HCT116 (cell line): ENCODE data around the gene SDCCAG8. TPM values are rescaled to one million over a fixed set of nuclear protein-coding genes. Genes with fewer than 3 reads are reported as not detected.

Experiments
- ATAC-seq: fragments of 200-7000 bp; cut with Tn5 transposase; 2 replicates; pipeline ENCODE4 v1.9.1; 2020; ENCODE audit warnings: mild to moderate bottlenecking, moderate library complexity
- BruUV-seq: library from RNA; stranded (reverse); fragments of 400-500 nt; replicated peaks from 2 replicates; lab custom pipeline; 2021; lab: Mats Ljungman, UMichigan
- CTCF ChIA-PET: fragments of 300-600 bp; sonication (Branson Sonifier 250); formaldehyde crosslinking; loops from one replicate; lab custom pipeline; 2021; ENCODE audit warnings: antibody characterized with exemption; lab: Charles Lee
- POLR2A ChIA-PET: fragments of 300-600, 350-600 bp; sonication (Branson Sonifier 250); formaldehyde crosslinking; loops from one replicate; lab custom pipeline; 2021; ENCODE audit warnings: antibody characterized with exemption; lab: Charles Lee
- RAD21 ChIA-PET, 2 experiments: fragments of 300-600 bp; sonication (Branson Sonifier 250); formaldehyde crosslinking; loops; one replicate each; lab custom pipeline; 2023; ENCODE audit warnings: low total read pairs in 2 of 2; ENCODE audit not compliant: uncharacterized antibody in 2 of 2, unreplicated experiment in 2 of 2, low non-redundant PET in 1 of 2; lab: Charles Lee
- DNase-seq: peaks from one replicate; pipeline ENCODE4 v3.0.0-alpha.2; 2010; ENCODE audit warnings: low read depth, low spot score
- H2AFZ ChIP-seq: fragments of 200-600 bp; shearing (Covaris generic), sonication (generic); 2 replicates; pipeline ENCODE4 v1.6.1; 2017; ENCODE audit warnings: low read depth, mixed run types, mixed read lengths, antibody characterized with exemption, low read length; ENCODE audit not compliant: poor library complexity, severe bottlenecking
- H3K27ac ChIP-seq: 2 replicates; pipeline ENCODE4 v1.5.1; 2012; ENCODE audit warnings: low read depth, low read length
- H3K27me3 ChIP-seq: fragments of 200-600 bp; sonication (generic); 2 replicates; pipeline ENCODE4 v1.6.1; 2016; ENCODE audit warnings: mixed run types, low read length, mixed read lengths; ENCODE audit not compliant: insufficient read depth
- H3K36me3 ChIP-seq, 2 experiments: fragments of 200-500 bp in 1 of 2; fragments of 200-600 bp in 1 of 2; sonication (Bioruptor generic) in 1 of 2; sonication (generic) in 1 of 2; 2 replicates each; pipeline versions ENCODE4 v1.5.1 to v1.6.1; 2014 to 2016; ENCODE audit warnings: low read length in 2 of 2, inconsistent platforms in 1 of 2, mixed read lengths in 1 of 2, mixed run types in 1 of 2; ENCODE audit not compliant: insufficient read depth in 2 of 2, control insufficient read depth in 1 of 2
- H3K4me1 ChIP-seq, 2 experiments: fragments of 200-600 bp in 1 of 2; sonication (generic) in 1 of 2; 2 replicates each; pipeline versions ENCODE4 v1.5.1 to v1.6.1; 2012 to 2017; ENCODE audit warnings: low read length in 2 of 2, inconsistent platforms in 1 of 2, mild to moderate bottlenecking in 1 of 2, mixed read lengths in 1 of 2, mixed run types in 1 of 2, moderate library complexity in 1 of 2; ENCODE audit not compliant: insufficient read depth in 2 of 2, control insufficient read depth in 1 of 2
- H3K4me2 ChIP-seq: fragments of 200-600 bp; sonication (generic); 2 replicates; pipeline ENCODE4 v1.6.1; 2017; ENCODE audit warnings: mixed run types, low read length, mixed read lengths
- H3K4me3 ChIP-seq, 2 experiments: fragments of 200-600 bp in 1 of 2; sonication (generic) in 1 of 2; replicated peaks in 1 of 2; 2 replicates each; pipeline ENCODE4 v1.5.1; 2011 to 2016; ENCODE audit warnings: low read length in 2 of 2, control low read depth in 1 of 2, low read depth in 1 of 2, mild to moderate bottlenecking in 1 of 2, mixed read lengths in 1 of 2, mixed run types in 1 of 2
- H3K79me2 ChIP-seq: fragments of 200-600 bp; sonication (generic); 2 replicates; pipeline ENCODE4 v1.6.1; 2017; ENCODE audit warnings: mild to moderate bottlenecking, mixed run types, low read length, moderate library complexity, mixed read lengths; ENCODE audit not compliant: insufficient read depth
- H3K9ac ChIP-seq: fragments of 200-600 bp; sonication (generic); 2 replicates; pipeline ENCODE4 v1.6.1; 2016; ENCODE audit warnings: low read length, mixed read lengths
- H3K9me2 ChIP-seq: fragments of 200-600 bp; sonication (generic), shearing (Covaris generic); 2 replicates; pipeline ENCODE4 v1.6.1; 2017; ENCODE audit warnings: mixed run types, mild to moderate bottlenecking, moderate library complexity; ENCODE audit not compliant: insufficient read depth
- H3K9me3 ChIP-seq, 2 experiments: fragments of 200-500 bp in 1 of 2; fragments of 200-600 bp in 1 of 2; sonication (Bioruptor generic) in 1 of 2; sonication (generic) in 1 of 2; 2 replicates each; pipeline ENCODE4 v1.6.1; 2014 to 2017; ENCODE audit warnings: low read length in 2 of 2, mixed read lengths in 2 of 2, inconsistent platforms in 1 of 2, low read depth in 1 of 2, mild to moderate bottlenecking in 1 of 2, mixed run types in 1 of 2, moderate library complexity in 1 of 2; ENCODE audit not compliant: control insufficient read depth in 1 of 2, insufficient read depth in 1 of 2
- H4K20me1 ChIP-seq: fragments of 200-600 bp; sonication (generic), shearing (Covaris generic); 2 replicates; pipeline ENCODE4 v1.6.1; 2017; ENCODE audit warnings: mixed run types, mild to moderate bottlenecking, moderate library complexity; ENCODE audit not compliant: insufficient read depth
- CEBPB ChIP-seq: IDR thresholded peaks from 2 replicates; pipeline ENCODE4 v1.6.1; 2012; ENCODE audit warnings: low read depth
- EGR1 ChIP-seq: IDR thresholded peaks from 2 replicates; pipeline ENCODE4 v1.6.1; 2012; ENCODE audit warnings: low read depth
- ELF1 ChIP-seq: IDR thresholded peaks from 2 replicates; pipeline ENCODE4 v1.6.1; 2012; ENCODE audit warnings: low read depth, borderline replicate concordance
- EZH2 ChIP-seq: fragments of 200-600 bp; sonication (generic); IDR thresholded peaks from 2 replicates; pipeline ENCODE4 v1.6.1; 2017; ENCODE audit warnings: antibody characterized with exemption, mixed run types
- EZH2phosphoT487 ChIP-seq: fragments of 200-600 bp; IDR thresholded peaks from 2 replicates; pipeline ENCODE4 v1.6.1; 2018; ENCODE audit warnings: antibody characterized with exemption, borderline replicate concordance
- FOSL1 ChIP-seq: IDR thresholded peaks from 2 replicates; pipeline ENCODE4 v1.6.1; 2012; ENCODE audit warnings: low read depth
- POLR2A ChIP-seq: IDR thresholded peaks from 2 replicates; pipeline ENCODE4 v1.7.0; 2011; ENCODE audit warnings: borderline replicate concordance; ENCODE audit not compliant: insufficient read depth, insufficient read length; ENCODE audit errors: extremely low read depth
- POLR2AphosphoS5 ChIP-seq: IDR thresholded peaks from 2 replicates; pipeline ENCODE4 v1.6.1; 2011; ENCODE audit warnings: mild to moderate bottlenecking, low read depth, low read length, moderate library complexity
- RAD21 ChIP-seq: IDR thresholded peaks from 2 replicates; pipeline ENCODE4 v1.6.1; 2012; ENCODE audit warnings: low read depth, mild to moderate bottlenecking
- REST ChIP-seq: IDR thresholded peaks from 2 replicates; pipeline ENCODE4 v1.6.1; 2012; ENCODE audit warnings: low read depth
- SP1 ChIP-seq: IDR thresholded peaks from 2 replicates; pipeline ENCODE4 v1.6.1; 2012; ENCODE audit warnings: low read depth
- SRF ChIP-seq: IDR thresholded peaks from 2 replicates; pipeline ENCODE4 v1.6.1; 2012; ENCODE audit warnings: low read depth
- TCF7L2 ChIP-seq: IDR thresholded peaks from 2 replicates; pipeline ENCODE4 v1.7.0; 2011; ENCODE audit warnings: borderline replicate concordance, inconsistent platforms; ENCODE audit not compliant: insufficient read depth, insufficient read length; ENCODE audit errors: extremely low read depth
- YY1 ChIP-seq: IDR thresholded peaks from 2 replicates; pipeline ENCODE4 v1.6.1; 2011; ENCODE audit warnings: low read length, low read depth, moderate library complexity, mild to moderate bottlenecking; ENCODE audit not compliant: insufficient replicate concordance; ENCODE audit errors: extremely low read depth
- ZBTB33 ChIP-seq: IDR thresholded peaks from 2 replicates; pipeline ENCODE4 v1.6.1; 2011; ENCODE audit warnings: mild to moderate bottlenecking, low read length, moderate library complexity; ENCODE audit not compliant: insufficient replicate concordance; ENCODE audit errors: extremely low read depth
- ZFX ChIP-seq: fragments of 450-650 bp; IDR thresholded peaks from 2 replicates; pipeline ENCODE4 v1.6.1; 2017
- intact Hi-C: fragments of 100-400 bp; cut with micrococcal nuclease; formaldehyde crosslinking; loops from 2 replicates; pipeline ENCODE4 v1.10.0; 2022
- total RNA-seq: library from RNA; stranded (reverse); gene quantifications from one replicate; pipeline ENCODE4 v1.2.1, GENCODE V29; 2021; ENCODE audit not compliant: unreplicated experiment
- TF ChIP-seq, protein P1 (sequence below), 3 experiments: fragments of 200-600 bp in 1 of 3; sonication (generic) in 1 of 3; IDR thresholded peaks in 2 of 3; conservative IDR thresholded peaks in 1 of 3; 2 replicates each; pipeline ENCODE4 v1.5.1; 2012 to 2017; ENCODE audit warnings: low read depth in 2 of 3, low read length in 2 of 3, antibody characterized with exemption in 1 of 3, borderline replicate concordance in 1 of 3, control low read depth in 1 of 3, mild to moderate bottlenecking in 1 of 3, mixed read lengths in 1 of 3, mixed run types in 1 of 3, moderate library complexity in 1 of 3; ENCODE audit not compliant: insufficient read depth in 1 of 3

The SDCCAG8 gene
- total RNA-seq, 1 experiment from 2014 or later: 38.2 TPM

- CTCF ChIA-PET: no interaction called here
Measured at GRCh38 chr1:243441601-243442000, 185.8 kb downstream of the SDCCAG8 start.

More at GRCh38 chr1:243441601-243442000, 185.8 kb downstream of the SDCCAG8 start:
- TF ChIP-seq POLR2A: no peak
- TF ChIP-seq ZFX: no peak
- TF ChIP-seq SRF: no peak
- TF ChIP-seq EGR1: no peak
- TF ChIP-seq YY1: no peak
- TF ChIP-seq, protein P1, sequence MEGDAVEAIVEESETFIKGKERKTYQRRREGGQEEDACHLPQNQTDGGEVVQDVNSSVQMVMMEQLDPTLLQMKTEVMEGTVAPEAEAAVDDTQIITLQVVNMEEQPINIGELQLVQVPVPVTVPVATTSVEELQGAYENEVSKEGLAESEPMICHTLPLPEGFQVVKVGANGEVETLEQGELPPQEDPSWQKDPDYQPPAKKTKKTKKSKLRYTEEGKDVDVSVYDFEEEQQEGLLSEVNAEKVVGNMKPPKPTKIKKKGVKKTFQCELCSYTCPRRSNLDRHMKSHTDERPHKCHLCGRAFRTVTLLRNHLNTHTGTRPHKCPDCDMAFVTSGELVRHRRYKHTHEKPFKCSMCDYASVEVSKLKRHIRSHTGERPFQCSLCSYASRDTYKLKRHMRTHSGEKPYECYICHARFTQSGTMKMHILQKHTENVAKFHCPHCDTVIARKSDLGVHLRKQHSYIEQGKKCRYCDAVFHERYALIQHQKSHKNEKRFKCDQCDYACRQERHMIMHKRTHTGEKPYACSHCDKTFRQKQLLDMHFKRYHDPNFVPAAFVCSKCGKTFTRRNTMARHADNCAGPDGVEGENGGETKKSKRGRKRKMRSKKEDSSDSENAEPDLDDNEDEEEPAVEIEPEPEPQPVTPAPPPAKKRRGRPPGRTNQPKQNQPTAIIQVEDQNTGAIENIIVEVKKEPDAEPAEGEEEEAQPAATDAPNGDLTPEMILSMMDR (IDR thresholded peaks at IDR 0.05 in 2 of 3, conservative IDR thresholded peaks at IDR 0.05 in 1 of 3; ENCODE audit: borderline replicate concordance in 1 of 3, insufficient read depth in 1 of 3, low read depth in 2 of 3, low read length in 2 of 3): no peak
- TF ChIP-seq SP1: no peak
- no peak for TF ChIP-seq REST
- TF ChIP-seq ELF1: no peak
- no peak for TF ChIP-seq EZH2phosphoT487
- no peak for TF ChIP-seq CEBPB
- TF ChIP-seq FOSL1: no peak
- no peak for TF ChIP-seq TCF7L2
- no peak for TF ChIP-seq RAD21
- TF ChIP-seq POLR2AphosphoS5: no peak
- no peak for TF ChIP-seq ZBTB33
- TF ChIP-seq EZH2: no peak
- Histone ChIP-seq H3K4me3 (no peak overlapping the region), H3K27me3 (no peaks in the 10 kb centered on the region), H3K9me2 (no peaks in the 10 kb centered on the region), H3K27ac (no peak overlapping the region), H3K36me3 (no peaks in the 10 kb centered on the region), H3K4me2 (no peak overlapping the region), H3K9ac (no peak overlapping the region), H4K20me1 (no peaks in the 10 kb centered on the region), H3K9me3 (no peaks in the 10 kb centered on the region), H3K4me1 (no peaks in the 10 kb centered on the region), H2AFZ (no peak overlapping the region), H3K79me2 (no peaks in the 10 kb centered on the region)
- intact Hi-C loops: no loop called here
- ChIA-PET POLR2A (no interaction called here), RAD21 (no interaction called here)
- BruUV-seq: no TSS peak
- no peak for ATAC-seq
- no peak for DNase-seq
